ENCODE results near the gene CYREN. TPM values are rescaled to one million over a fixed set of nuclear protein-coding genes. Genes with fewer than 3 reads are reported as not detected.

Gene CYREN
- total and polyA plus RNA-seq, 2 of the 13 experiments (the other 11 are each of a cell fraction or from before 2014, with no cell fraction given), result 20.7 to 60.7 TPM

DNA sequence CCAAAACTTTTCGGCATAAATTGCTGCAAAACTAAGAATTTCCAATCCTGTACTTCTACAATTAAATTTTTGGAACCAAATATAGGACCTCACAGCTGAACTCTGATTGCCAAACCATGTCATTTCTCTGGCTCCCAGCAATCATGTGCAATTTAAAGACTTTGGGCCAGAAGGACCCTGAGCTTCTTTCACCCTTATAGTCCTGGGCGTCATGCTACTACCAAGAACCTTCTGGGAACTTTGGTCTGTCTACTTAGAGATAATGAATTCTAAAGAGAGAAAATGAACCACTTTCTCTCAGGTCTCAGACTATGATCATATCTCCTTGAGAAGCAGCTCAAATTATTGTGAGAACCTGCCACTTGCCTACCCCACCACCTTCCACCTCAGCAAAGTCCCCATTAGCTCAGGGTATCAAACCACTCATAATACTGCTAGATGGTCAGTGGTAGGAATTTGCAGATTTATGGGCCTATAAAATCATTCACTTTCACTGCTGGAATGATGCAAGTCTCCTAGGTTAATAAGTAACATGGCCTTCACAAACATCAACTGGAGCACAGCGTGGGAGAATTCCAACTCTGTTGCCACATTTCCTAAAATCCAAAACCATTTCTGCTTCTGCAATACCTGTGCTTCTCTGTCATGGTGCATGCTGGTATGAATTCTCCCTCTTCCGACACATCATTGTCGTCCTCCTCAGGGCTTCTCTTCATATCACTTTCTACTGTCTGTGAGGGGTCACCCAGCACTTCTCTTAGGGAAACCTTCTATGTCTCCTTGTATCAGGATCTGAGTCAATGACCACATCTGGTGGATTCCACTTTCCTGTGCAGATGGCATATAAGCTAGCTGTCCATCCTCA, 47.4 kb upstream of the CYREN start (continued):
- TF ChIP-seq GABPB1 (CRISPR knock-in tag; IDR thresholded peaks at IDR 0.05) (no peak), ZNF788 (CRISPR knock-in tag; IDR thresholded peaks at IDR 0.05; ENCODE audit: borderline replicate concordance) (no peak), ZNF292 (CRISPR knock-in tag; IDR thresholded peaks at IDR 0.05; ENCODE audit: borderline replicate concordance, low read depth) (peak; percentile 71; the same call in 1 of the 2 replicates), SOX6 (IDR thresholded peaks at IDR 0.05) (no peak), SOX6 (CRISPR knock-in tag; IDR thresholded peaks at IDR 0.05) (peak; percentile 50), FOXC1 (CRISPR knock-in tag; IDR thresholded peaks at IDR 0.05; ENCODE audit: borderline replicate concordance) (0 out of 2 replicates have a peak, but pooled peaks have one; percentile 41), ISL2 (CRISPR knock-in tag; IDR thresholded peaks at IDR 0.05) (no peak), ZNF605 (CRISPR knock-in tag; IDR thresholded peaks at IDR 0.05) (peak; percentile 73; the same call in 1 of the 2 replicates), SIX1 (CRISPR knock-in tag; IDR thresholded peaks at IDR 0.05; ENCODE audit: borderline replicate concordance) (no peak), ZNF329 (CRISPR knock-in tag; IDR thresholded peaks at IDR 0.05; ENCODE audit: low read depth) (no peak), NFIB (CRISPR knock-in tag; IDR thresholded peaks at IDR 0.05; ENCODE audit: borderline replicate concordance) (no peak), ZNF644 (CRISPR knock-in tag; IDR thresholded peaks at IDR 0.05; ENCODE audit: low read depth) (no peak), ZNF713 (CRISPR knock-in tag; IDR thresholded peaks at IDR 0.05) (no peak), ZNF367 (CRISPR knock-in tag; IDR thresholded peaks at IDR 0.05; ENCODE audit: borderline replicate concordance) (no peak), FOXA3 (CRISPR knock-in tag; IDR thresholded peaks at IDR 0.05) (peak; percentile 31; the same call in 1 of the 2 replicates), TBX2 (CRISPR knock-in tag; IDR thresholded peaks at IDR 0.05; ENCODE audit: borderline replicate concordance) (no peak; the same call in 1 of the 2 replicates), AGO1 (IDR thresholded peaks at IDR 0.05; ENCODE audit: low read depth, low read length, poor library complexity, severe bottlenecking) (no peak), ZNF33A (CRISPR knock-in tag; IDR thresholded peaks at IDR 0.05; ENCODE audit: borderline replicate concordance) (no peak), EP300 (IDR thresholded peaks at IDR 0.05; ENCODE audit: low read depth in 2 of 2, low read length in 2 of 2) (0 out of 4 replicates have a peak, but pooled peaks of 1 of the 2 experiments have one; percentile 11), EP300 (CRISPR knock-in tag; IDR thresholded peaks at IDR 0.05; ENCODE audit: borderline replicate concordance) (no peak), MEF2D (CRISPR knock-in tag; IDR thresholded peaks at IDR 0.05) (no peak)
- TF ChIP-seq, protein P1, sequence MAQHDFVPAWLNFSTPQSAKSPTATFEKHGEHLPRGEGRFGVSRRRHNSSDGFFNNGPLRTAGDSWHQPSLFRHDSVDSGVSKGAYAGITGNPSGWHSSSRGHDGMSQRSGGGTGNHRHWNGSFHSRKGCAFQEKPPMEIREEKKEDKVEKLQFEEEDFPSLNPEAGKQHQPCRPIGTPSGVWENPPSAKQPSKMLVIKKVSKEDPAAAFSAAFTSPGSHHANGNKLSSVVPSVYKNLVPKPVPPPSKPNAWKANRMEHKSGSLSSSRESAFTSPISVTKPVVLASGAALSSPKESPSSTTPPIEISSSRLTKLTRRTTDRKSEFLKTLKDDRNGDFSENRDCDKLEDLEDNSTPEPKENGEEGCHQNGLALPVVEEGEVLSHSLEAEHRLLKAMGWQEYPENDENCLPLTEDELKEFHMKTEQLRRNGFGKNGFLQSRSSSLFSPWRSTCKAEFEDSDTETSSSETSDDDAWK (CRISPR knock-in tag; IDR thresholded peaks at IDR 0.05), result no peak
- TF ChIP-seq, protein P2, sequence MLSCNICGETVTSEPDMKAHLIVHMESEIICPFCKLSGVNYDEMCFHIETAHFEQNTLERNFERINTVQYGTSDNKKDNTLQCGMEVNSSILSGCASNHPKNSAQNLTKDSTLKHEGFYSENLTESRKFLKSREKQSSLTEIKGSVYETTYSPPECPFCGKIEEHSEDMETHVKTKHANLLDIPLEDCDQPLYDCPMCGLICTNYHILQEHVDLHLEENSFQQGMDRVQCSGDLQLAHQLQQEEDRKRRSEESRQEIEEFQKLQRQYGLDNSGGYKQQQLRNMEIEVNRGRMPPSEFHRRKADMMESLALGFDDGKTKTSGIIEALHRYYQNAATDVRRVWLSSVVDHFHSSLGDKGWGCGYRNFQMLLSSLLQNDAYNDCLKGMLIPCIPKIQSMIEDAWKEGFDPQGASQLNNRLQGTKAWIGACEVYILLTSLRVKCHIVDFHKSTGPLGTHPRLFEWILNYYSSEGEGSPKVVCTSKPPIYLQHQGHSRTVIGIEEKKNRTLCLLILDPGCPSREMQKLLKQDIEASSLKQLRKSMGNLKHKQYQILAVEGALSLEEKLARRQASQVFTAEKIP (CRISPR knock-in tag; IDR thresholded peaks at IDR 0.05; ENCODE audit: borderline replicate concordance), result no peak
- TF ChIP-seq, protein P3, sequence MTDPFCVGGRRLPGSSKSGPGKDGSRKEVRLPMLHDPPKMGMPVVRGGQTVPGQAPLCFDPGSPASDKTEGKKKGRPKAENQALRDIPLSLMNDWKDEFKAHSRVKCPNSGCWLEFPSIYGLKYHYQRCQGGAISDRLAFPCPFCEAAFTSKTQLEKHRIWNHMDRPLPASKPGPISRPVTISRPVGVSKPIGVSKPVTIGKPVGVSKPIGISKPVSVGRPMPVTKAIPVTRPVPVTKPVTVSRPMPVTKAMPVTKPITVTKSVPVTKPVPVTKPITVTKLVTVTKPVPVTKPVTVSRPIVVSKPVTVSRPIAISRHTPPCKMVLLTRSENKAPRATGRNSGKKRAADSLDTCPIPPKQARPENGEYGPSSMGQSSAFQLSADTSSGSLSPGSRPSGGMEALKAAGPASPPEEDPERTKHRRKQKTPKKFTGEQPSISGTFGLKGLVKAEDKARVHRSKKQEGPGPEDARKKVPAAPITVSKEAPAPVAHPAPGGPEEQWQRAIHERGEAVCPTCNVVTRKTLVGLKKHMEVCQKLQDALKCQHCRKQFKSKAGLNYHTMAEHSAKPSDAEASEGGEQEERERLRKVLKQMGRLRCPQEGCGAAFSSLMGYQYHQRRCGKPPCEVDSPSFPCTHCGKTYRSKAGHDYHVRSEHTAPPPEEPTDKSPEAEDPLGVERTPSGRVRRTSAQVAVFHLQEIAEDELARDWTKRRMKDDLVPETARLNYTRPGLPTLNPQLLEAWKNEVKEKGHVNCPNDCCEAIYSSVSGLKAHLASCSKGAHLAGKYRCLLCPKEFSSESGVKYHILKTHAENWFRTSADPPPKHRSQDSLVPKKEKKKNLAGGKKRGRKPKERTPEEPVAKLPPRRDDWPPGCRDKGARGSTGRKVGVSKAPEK (CRISPR knock-in tag; IDR thresholded peaks at IDR 0.05; ENCODE audit: borderline replicate concordance), result no peak
